Right atrium auricular region (tissue), 2 donors: Measurements from ENCODE around the gene PDCD2. TPM values are rescaled to one million over a fixed set of nuclear protein-coding genes. Genes with fewer than 3 reads are reported as not detected.

Source experiments
- DNase-seq: peaks from one replicate; pipeline ENCODE4 v3.0.0-alpha.2; 2019; ENCODE audit warnings: low spot score
- H3K27ac ChIP-seq, 2 donors: fragments of 200-600 bp; sonication (generic); 1 replicate in 1 of 2; 2 replicates in 1 of 2; pipeline ENCODE4 v1.5.1; 2016 to 2019
- H3K27me3 ChIP-seq, 2 donors: fragments of 200-600 bp; sonication (generic); one replicate each; pipeline versions ENCODE4 v1.5.1 to v1.6.0; 2017 to 2019
- H3K36me3 ChIP-seq: fragments of 200-600 bp; sonication (generic); one replicate; pipeline ENCODE4 v1.5.1; 2016
- H3K4me1 ChIP-seq, 2 donors: fragments of 200-600 bp; sonication (generic); one replicate each; pipeline versions ENCODE4 v1.5.1 to v1.6.0; 2017 to 2019
- H3K4me3 ChIP-seq, 2 donors: fragments of 200-600 bp; sonication (generic); 1 replicate in 1 of 2; 2 replicates in 1 of 2; pipeline ENCODE4 v1.5.1; 2017 to 2019; ENCODE audit warnings: mild to moderate bottlenecking in 1 of 2, moderate library complexity in 1 of 2
- H3K9me3 ChIP-seq, 2 donors: fragments of 200-600 bp; sonication (generic); one replicate each; pipeline ENCODE4 v1.5.1; 2019
- total RNA-seq, 2 donors: library from RNA; depleted of rRNA; stranded (reverse); fragments of >200 nt; gene quantifications; one replicate each; pipeline ENCODE4 v1.1.0, GENCODE V29; 2016
- TF ChIP-seq, protein P1 (sequence below), 2 donors: fragments of 200-600 bp; sonication (generic); IDR thresholded peaks; one replicate each; pipeline ENCODE4 v1.5.1; 2019; ENCODE audit warnings: antibody characterized with exemption in 2 of 2

PDCD2 gene
- total RNA-seq, 2 donors from 2014 or later = 36.3 to 42.2 TPM

DNA sequence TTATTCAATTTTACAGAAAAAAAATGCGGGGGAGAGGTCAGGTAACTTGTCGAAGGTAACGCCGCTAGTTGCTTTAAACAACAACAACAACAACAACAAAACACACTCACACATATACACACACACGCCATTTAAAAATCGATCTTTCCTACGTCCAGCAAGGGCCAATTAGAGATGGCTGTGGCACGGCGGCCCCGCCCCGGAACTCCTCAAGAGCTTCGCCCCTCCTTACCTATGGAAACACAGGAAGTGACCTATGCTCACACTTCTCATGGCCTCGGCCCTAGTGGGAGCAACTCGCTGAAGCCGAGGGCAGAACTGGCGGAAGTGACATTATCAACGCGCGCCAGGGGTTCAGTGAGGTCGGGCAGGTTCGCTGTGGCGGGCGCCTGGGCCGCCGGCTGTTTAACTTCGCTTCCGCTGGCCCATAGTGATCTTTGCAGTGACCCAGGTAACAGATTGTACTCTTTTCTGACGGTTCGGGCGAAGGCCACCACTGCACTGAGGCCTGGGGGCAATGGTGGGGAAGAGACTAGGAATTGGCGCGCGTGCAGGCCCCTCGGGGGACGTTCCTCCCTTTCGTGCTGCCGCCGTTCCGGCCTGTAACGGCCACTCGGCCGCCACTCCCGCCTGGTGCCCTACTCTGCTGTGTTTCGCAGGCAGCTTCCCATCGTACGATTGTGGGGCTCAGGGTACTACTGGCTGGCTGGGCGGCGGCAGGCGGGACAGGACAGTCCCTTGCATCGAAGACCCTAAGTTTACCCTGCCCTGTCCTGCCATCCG lies 30.2 kb downstream of the PDCD2 start, which contains the start of gene TBP:
TBP (plus strand) TSS at position 357 of the 783 bp plus-strand sequence. CDS start 2,661 bp downstream, outside the sequence.
- H3K4me3 ChIP-seq = peak within 1 kb of the TSS; percentile 71 to 81
- H3K4me1 ChIP-seq = peaks cover 0 to 45% of the 10 kb centered on the region in 2 donors
- TF ChIP-seq, protein P1, sequence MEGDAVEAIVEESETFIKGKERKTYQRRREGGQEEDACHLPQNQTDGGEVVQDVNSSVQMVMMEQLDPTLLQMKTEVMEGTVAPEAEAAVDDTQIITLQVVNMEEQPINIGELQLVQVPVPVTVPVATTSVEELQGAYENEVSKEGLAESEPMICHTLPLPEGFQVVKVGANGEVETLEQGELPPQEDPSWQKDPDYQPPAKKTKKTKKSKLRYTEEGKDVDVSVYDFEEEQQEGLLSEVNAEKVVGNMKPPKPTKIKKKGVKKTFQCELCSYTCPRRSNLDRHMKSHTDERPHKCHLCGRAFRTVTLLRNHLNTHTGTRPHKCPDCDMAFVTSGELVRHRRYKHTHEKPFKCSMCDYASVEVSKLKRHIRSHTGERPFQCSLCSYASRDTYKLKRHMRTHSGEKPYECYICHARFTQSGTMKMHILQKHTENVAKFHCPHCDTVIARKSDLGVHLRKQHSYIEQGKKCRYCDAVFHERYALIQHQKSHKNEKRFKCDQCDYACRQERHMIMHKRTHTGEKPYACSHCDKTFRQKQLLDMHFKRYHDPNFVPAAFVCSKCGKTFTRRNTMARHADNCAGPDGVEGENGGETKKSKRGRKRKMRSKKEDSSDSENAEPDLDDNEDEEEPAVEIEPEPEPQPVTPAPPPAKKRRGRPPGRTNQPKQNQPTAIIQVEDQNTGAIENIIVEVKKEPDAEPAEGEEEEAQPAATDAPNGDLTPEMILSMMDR (IDR thresholded peaks at IDR 0.05) = peak in 1 of 2 donors; percentile 9
- H3K36me3 ChIP-seq = peaks cover 15% of the 10 kb centered on the region
- H3K9me3 ChIP-seq = no peaks in the 10 kb centered on the region
- DNase-seq = peak; percentile 99
- H3K27ac ChIP-seq = peak within 1 kb of the TSS; percentile 90 to 92
- no peaks in the 10 kb centered on the region for H3K27me3 ChIP-seq

DNA sequence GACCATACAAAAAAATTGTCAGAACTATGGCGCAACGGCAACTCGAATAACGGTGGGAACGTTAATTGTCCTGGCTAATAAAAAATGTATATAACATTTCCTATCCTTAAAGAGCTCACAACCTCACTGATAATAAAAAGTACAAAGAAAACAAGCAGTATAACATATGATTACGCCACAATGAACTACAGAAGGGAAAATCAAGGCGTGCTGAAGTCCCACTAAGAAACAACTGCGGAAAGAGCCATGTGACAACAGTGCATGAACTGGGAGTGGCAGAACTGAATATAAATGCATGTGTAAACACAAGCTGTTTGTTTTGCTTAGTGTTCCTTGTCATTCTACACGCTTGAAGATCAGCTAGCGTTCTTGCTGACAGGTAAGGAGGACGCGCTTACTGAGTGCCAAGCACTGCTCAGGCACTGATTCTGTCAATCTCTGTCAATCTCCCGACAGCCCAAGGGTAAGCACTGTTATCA lies 30.9 kb downstream of the PDCD2 start:
- no peak for DNase-seq
- Histone ChIP-seq H3K4me1 (peaks cover 0 to 45% of the 10 kb centered on the region in 2 donors), H3K4me3 (peak overlapping the region; percentile 71 to 81)

DNA sequence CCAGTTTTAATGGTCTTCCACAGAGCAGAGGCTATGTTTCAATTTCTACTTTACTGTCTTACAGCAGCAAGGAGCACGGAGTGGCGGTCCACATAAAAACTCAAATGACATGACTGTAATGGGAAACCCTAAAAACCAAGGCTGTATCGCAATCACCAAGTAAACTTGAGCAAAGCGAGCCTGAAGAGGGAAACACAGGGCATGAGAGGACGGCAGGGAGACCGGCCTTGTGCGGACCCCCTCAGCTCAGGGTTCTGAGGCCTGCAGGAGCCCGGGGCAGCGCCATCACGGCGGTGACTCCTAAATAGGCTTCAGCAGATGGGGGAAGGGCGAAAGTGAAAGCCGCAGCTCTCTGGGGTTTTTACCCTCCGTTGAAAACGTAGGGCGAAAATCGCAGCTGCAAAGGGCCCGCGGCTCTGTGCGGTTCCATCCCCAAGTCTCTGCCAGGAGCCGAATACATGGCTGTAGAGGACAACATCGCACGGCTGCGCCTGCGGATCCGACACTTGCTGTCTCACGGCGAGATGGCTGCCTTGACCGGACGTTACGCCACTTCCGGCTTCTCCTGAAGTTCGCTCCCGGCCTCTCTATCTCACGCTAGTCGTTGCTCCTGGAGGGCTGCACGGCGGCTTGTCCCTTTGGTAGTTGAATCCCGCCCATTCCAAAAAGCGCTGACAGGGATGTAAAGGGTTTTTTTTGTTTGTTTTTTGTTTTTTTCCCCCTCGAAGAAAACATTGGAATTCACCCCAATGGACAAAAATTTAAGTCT lies 31.5 kb downstream of the PDCD2 start, which contains the start of gene PSMB1:
PSMB1 (minus strand) TSS at position 543 of the 769 bp plus-strand sequence; CDS start at position 478, 65 bp downstream.
- Histone ChIP-seq H3K4me3 (peak within 1 kb of the TSS; percentile 71 to 81), H3K9me3 (no peaks in the 10 kb centered on the region), H3K36me3 (peaks cover 9% of the 10 kb centered on the region), H3K4me1 (peaks cover 0 to 45% of the 10 kb centered on the region in 2 donors), H3K27me3 (no peaks in the 10 kb centered on the region), H3K27ac (peak within 1 kb of the TSS; percentile 90 to 92)
- peak; percentile 95 for DNase-seq
- TF ChIP-seq, protein P1 (IDR thresholded peaks at IDR 0.05) = no peak

More for the DNA sequence above, 30.9 kb downstream of the PDCD2 start:
- Histone ChIP-seq H3K9me3 (no peaks in the 10 kb centered on the region), H3K27me3 (no peaks in the 10 kb centered on the region), H3K36me3 (peaks cover 9% of the 10 kb centered on the region), H3K27ac (peak overlapping the region; percentile 90 to 92)
- TF ChIP-seq, protein P1 (IDR thresholded peaks at IDR 0.05) = no peak

DNA sequence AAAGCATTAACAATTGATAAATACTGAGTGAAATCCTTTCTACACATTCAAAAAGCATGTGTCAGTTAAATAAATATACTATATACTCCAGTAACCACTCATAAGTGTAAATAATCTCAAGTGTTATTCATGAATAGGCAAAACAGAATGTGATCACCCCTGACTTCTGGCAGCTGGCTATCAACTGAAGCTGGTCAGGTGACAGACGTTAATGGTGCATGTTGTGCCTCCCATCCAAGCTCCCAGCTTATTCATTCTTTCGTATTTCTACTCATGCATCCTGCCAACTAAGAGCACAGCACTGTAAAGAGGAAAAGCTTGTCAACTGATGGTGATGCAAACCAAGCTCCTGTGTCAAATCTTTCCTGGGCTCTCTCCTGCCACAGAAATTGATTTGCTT lies 39.0 kb downstream of the PDCD2 start:
- peak overlapping the region; percentile 5 to 28 for H3K27ac ChIP-seq
- TF ChIP-seq, protein P1 (IDR thresholded peaks at IDR 0.05) = no peak
- H3K9me3 ChIP-seq = no peaks in the 10 kb centered on the region
- H3K4me3 ChIP-seq = no peak overlapping the region
- H3K27me3 ChIP-seq = no peaks in the 10 kb centered on the region
- H3K36me3 ChIP-seq = peaks cover 78% of the 10 kb centered on the region
- no peak for DNase-seq
- H3K4me1 ChIP-seq = peaks cover 0 to 32% of the 10 kb centered on the region in 2 donors

DNA sequence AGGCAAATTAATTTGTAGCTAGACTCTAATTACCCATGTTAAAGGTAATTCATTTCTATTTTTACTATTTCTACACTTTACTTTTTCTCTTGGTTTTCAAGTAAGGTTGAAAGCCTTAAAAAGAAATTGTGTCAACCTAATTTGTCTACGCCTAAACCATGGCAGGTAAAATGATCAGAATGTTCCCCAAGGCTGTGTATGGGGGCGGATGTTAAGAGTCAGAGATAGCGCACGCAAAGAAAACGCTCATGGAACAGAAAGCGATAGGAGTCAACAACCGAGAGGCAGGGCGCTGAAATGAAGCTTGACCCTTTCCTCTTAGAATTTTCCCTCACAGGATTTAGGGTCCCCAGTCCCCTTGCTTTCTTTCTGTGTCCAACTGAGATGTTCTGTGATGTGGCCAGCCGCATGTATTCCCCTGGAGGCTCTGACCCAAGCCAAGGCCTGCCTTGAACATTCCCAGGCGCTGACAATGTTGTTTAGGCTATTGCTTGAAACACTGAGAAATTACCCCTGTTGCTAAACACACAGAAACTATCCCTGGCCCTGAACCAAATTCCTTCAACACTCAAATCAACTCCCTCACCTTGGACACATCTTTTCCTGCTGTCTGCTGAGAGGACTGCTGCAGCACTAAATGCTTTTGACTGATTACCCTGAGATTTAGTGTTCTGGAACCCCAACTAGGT lies 42.3 kb downstream of the PDCD2 start:
- TF ChIP-seq, protein P1 (IDR thresholded peaks at IDR 0.05) = no peak
- no peak for DNase-seq
- H3K9me3 ChIP-seq = no peaks in the 10 kb centered on the region
- peaks cover 96% of the 10 kb centered on the region for H3K36me3 ChIP-seq
- H3K4me1 ChIP-seq = peaks cover 0 to 22% of the 10 kb centered on the region in 2 donors
- H3K4me3 ChIP-seq = no peak overlapping the region
- no peaks in the 10 kb centered on the region for H3K27me3 ChIP-seq
- H3K27ac ChIP-seq = no peak overlapping the region
